GM12801 (cell line): ENCODE data around the gene CYBC1.

Source experiments
- TF ChIP-seq, protein P1 (sequence below): IDR thresholded peaks from one replicate; pipeline ENCODE4 v1.5.1; 2011; ENCODE audit warnings: control low read depth; ENCODE audit not compliant: insufficient read length; ENCODE audit errors: extremely low read depth

CYBC1 gene

DNA sequence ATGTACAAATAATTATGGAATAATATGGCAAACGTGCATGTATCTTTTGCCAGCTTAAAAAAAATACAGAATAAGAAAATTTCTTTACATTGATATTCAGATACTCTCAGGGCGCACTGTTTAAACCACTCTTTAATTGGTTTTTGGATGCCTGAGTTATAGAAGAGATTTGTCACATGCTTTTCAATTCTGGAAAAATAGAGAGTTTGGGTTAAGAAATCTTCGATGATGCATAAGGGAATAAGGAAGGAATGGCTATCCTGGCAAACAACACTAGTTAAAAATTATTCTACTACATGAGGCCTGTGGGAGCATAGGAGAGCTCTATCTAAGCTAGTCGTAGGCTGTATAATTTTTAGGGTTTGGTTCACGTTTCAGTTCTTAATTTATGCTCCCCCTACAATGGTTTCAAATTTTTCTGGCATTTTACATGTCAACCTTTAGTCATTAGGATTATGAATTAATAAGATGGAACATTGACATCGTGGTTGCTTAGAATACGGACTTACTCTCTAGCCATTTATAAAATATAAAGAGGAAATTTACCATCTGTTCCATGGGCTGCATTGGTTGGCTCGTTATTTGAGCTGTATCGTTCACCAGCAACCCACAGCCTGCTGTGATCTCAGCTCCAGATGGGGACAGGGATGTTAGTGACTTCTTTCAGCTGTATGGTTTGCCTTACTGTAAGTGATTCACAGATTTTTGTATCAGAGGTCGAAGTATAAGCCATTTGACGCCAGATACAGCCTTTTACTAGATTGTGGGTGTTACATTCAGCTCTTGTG, 23.9 kb upstream of the CYBC1 start:
- TF ChIP-seq, protein P1, sequence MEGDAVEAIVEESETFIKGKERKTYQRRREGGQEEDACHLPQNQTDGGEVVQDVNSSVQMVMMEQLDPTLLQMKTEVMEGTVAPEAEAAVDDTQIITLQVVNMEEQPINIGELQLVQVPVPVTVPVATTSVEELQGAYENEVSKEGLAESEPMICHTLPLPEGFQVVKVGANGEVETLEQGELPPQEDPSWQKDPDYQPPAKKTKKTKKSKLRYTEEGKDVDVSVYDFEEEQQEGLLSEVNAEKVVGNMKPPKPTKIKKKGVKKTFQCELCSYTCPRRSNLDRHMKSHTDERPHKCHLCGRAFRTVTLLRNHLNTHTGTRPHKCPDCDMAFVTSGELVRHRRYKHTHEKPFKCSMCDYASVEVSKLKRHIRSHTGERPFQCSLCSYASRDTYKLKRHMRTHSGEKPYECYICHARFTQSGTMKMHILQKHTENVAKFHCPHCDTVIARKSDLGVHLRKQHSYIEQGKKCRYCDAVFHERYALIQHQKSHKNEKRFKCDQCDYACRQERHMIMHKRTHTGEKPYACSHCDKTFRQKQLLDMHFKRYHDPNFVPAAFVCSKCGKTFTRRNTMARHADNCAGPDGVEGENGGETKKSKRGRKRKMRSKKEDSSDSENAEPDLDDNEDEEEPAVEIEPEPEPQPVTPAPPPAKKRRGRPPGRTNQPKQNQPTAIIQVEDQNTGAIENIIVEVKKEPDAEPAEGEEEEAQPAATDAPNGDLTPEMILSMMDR: no peak

DNA sequence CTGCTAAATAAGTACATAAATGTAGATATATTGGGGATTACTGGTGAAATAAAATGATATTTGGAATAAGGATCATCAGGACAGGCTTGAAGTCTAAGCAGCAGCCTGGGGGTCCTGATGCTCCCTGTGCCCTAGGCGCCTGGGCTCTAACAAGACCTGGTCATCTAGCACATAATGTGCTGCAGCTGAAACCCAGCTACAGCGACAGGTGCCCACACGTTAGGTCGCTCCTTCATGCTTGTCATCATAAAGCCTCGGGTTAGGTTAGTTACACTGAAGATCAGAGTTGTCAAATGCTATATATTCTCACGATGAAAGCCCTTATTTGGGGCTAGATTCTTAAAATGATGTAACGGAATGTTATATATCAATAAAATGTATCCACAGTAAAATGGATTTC, 19.5 kb upstream of the CYBC1 start:
- TF ChIP-seq, protein P1: no peak

DNA sequence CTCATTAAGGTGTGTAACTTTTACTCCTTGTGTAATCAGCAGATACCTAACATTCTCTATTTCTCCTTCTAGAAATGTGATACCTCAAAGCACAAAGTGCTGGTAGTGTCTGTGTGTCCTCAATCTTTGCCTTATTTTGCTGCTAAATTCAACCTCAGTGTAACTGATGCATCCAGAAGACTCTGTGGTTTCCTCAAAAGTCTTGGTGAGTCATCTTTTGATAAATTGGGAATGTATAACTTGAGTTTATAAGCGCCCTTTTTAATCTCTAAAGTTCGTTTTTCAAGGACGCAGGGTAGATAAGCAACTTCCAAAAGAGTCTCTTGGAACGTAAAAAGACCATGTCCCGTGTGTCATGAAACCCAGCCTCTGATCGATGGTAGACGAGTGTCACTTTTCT, 18.1 kb upstream of the CYBC1 start:
- TF ChIP-seq, protein P1: no peak

DNA sequence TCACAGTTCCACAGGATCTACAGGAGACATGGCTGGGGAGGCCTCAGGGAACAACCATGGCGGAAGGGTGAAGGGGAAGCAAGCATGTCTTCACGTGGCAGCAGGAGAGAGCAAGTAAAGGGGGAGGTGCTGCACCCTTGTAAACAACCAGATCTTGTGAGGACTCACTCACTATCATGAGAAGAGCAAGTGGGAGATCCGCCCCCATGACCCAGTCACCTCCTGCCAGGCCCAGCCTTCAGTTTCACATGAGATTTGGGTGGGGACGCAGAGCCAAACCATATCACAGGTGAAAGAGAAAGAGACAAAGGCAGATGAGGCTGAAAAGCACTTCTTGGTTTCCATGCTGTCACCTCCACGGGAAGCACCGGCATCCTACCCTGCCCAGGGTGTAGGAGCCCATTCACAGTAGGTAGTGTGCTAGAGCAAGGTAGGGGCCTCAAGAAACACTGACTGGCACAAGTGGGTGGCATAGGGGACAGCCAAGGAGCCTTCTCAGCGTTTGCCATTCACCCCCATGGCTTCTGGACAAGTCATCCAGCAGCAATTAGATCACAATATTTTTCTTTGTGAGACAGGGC, 14.6 kb upstream of the CYBC1 start:
- TF ChIP-seq, protein P1: no peak

DNA sequence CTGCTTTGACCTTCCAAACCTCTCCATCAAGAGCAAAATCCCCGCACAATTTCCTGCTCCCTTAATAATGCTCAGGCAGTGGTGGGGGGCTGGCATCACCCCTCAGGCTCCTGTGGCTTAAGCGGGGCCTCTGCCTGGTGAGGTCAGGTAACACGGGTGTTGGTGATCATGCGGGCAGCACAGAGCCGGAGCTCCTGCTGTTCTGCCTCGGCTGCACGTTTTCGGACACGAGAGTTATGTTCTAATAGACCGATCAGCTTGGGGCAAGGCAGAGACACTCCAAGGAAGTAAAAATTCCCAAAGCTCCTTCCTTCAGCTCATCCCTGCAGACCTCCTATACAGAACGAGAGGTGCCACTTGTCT, 14.0 kb upstream of the CYBC1 start:
- TF ChIP-seq, protein P1: no peak

DNA sequence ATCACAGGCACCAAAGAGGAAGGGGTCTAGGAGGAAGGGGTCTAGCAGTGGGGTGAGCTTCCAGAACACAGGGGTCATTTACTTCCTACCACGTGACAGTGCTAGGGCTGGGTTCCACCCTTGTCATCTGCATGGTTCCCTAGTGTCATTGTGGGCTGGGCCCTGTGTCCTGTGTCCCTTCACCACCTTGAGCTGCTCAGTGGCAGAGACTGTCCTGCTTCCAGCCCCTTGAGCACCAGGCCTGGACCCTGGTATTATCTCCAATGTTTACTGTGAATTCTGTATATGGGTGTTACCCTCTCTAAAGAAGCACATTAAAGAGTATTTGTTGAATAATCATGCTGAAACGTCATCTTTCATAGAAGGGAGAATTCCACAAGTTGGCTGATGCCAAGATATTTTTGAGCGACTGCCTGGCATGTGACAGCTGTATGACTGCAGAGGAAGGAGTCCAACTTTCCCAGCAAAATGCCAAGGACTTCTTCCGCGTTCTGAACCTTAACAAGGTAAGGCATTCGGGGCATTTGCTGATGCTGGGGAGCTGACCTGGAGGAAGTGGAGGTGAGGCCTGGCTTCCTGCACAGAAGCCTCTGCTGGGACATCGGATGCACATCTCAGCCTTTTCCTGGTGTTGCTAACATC, 13.5 kb upstream of the CYBC1 start:
- TF ChIP-seq, protein P1: no peak

DNA sequence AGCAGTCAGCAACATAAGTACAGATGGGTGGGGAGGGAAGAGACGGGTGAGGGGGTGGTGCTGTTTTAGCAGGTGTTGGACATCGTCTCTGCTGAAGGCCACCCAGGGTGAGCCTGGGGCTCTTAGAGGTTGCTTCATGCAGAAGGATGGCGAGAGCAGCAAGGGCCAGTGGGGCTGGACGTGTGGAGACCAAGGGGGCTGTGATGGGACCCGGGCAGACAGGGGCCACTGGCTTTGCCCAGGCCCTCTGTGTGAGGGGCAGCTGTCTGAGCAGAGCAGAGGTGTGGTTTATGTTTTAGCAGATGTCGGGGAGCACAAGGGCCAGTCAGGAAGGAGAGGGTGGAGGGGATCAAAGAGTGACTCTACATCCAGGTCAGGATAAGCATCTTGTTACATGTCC, 12.8 kb upstream of the CYBC1 start:
- TF ChIP-seq, protein P1: no peak
